ENCODE results near the gene OSER1. TPM values are rescaled to one million over a fixed set of nuclear protein-coding genes. Genes with fewer than 3 reads are reported as not detected.

OSER1 gene
- total and polyA plus RNA-seq, 2 donors: 32.7 to 35.8 TPM

DNA sequence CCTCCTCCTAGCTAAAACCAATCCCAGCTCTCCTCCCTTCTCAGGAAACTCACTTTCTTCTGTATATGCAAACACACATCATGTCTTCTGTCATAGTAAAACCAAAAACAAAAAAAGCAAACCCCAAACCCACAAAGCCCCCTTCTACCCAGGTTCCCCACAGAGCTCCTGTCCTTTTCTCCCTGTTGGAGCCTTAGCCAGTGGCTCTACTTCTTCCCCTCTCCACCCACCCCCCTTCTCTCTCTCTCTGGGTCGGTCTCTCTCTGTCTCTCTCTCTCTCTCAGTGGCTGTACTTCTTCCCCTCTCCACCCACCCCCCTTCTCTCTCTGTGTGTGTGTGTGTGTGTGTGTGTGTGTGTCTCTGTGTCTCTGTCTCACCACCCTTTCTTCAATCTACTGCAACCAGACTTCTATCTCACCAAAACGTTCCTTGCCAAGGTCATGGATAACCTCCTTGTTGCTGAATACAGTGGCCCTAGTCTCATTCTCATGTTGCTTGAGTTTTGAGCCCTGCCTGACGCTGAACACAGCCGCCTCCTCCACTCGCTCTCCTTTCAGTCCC lies 8.7 kb upstream of the OSER1 start:
- Histone ChIP-seq H3K4me3 (ENCODE audit: low read depth, low read length) (no peak overlapping the region), H3K36me3 (ENCODE audit: insufficient read depth) (no peaks in the 10 kb centered on the region), H3K27ac (ENCODE audit: low read depth) (no peak overlapping the region), H3K4me1 (ENCODE audit: insufficient read depth) (no peaks in the 10 kb centered on the region)
- no peak for DNase-seq (ENCODE audit: extremely low spot score)
- WGBS: 54% methylated on average over 5 of the region's 5 CpGs

DNA sequence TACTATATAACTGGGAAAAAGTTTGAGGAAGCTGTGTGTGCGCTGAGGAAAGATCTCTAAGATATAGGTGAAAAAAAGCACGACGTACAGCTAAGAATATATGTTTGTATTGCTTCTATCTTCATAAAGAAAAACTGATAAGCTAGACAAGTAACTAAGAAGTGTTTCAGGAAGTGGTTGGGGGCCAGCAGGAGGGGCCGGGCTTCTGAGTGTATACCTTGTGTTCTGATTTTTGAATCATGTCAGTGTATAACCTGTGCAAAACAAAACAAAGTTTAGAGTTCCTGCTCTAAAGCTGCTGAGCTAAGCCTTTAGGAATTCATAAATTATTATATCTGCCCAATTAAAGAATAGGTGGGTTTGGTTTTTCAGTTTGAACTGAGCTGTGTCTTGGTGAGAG lies 7.9 kb upstream of the OSER1 start:
- 60% methylated on average over 4 of the region's 4 CpGs for whole genome bisulfite sequencing
- Histone ChIP-seq H3K27ac (ENCODE audit: low read depth) (no peak overlapping the region), H3K4me1 (ENCODE audit: insufficient read depth) (no peaks in the 10 kb centered on the region), H3K36me3 (ENCODE audit: insufficient read depth) (no peaks in the 10 kb centered on the region), H3K4me3 (ENCODE audit: low read depth, low read length) (no peak overlapping the region)
- DNase-seq (ENCODE audit: extremely low spot score): no peak

DNA sequence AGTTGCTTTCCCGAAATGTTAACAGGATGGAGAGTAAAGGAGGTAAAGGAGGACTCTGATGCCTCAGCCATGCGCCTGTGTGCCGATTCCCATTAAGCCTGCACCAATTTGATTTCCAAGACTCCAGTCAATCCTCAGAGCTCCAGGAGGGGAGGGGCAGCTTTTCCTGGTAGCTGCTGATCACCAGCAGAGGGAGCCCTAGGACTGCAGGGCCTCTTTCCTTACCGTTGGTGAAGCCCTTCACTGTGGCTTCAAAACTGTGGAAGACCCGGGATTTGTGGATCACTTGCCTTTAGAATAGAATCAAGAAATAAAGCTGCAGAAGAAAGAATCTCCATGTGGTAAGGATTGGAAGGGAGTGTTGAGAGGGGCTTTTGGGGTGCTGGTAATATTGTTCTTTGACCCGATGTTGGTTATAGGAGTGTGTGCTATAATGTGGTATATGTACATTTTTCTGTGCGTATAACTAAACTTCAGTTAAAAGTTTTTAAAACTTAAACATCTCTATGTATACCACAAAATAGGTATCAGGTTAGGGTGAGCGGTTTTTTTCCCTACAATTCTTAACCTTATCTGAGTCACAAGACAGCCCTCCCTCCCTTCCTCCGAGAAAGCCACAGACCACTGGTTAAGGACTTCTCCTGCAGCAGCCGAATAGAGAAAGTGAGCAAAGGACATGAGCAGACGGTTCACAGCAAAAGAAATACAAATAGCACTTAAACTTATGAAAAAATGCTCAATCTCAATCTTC lies 6.9 kb upstream of the OSER1 start:
- Histone ChIP-seq H3K4me1 (ENCODE audit: insufficient read depth) (no peaks in the 10 kb centered on the region), H3K36me3 (ENCODE audit: insufficient read depth) (no peaks in the 10 kb centered on the region), H3K4me3 (ENCODE audit: low read depth, low read length) (no peak overlapping the region), H3K27ac (ENCODE audit: low read depth) (no peak overlapping the region)
- DNase-seq (ENCODE audit: extremely low spot score): no peak
- WGBS: 57% methylated on average over 11 of the region's 11 CpGs

DNA sequence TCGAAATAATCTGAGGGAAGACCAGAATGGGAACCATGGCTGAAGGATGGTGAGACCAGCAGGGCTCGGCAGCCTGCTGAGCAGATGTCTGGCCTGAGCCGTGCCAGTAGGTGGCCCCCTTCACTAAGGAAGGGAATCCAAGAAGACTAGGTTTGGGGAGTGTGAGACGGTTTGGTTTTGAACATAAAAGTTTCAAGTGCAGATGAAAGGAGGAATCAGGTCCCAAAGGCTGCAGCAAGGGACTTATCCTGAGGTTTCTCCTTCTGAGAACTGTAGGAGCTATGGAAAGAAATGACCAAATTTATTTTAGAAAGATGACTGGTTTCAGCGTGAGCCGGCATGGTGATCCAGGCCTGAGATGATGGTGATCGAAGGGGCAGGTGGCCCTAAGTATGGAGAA lies 4.6 kb upstream of the OSER1 start:
- H3K36me3 ChIP-seq (ENCODE audit: insufficient read depth): no peaks in the 10 kb centered on the region
- WGBS: 49% methylated on average over 7 of the region's 7 CpGs
- no peak overlapping the region for H3K4me3 ChIP-seq (ENCODE audit: low read depth, low read length)
- H3K27ac ChIP-seq (ENCODE audit: low read depth): no peak overlapping the region
- peaks cover 3% of the 10 kb centered on the region for H3K4me1 ChIP-seq (ENCODE audit: insufficient read depth)
- DNase-seq (ENCODE audit: extremely low spot score): no peak

DNA sequence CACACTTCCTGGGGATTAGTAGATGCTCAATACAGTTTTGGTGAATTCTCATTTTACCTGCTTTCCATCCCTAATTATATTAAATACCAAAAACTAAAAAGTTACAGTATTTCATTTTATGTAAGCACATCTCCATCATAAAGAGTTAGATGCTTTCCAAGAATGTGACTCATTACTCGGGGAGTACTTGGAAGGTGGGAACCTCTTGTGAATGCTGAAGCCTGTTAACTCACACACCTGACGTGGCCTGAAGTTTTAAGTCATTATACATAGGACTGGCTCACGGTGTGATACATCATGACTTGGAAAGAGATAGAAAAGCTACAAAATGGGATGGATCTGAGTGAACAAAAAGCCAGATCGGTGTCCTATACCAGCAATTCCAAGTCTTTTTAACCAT lies 2.2 kb upstream of the OSER1 start:
- Histone ChIP-seq H3K4me3 (ENCODE audit: low read depth, low read length) (no peak overlapping the region), H3K4me1 (ENCODE audit: insufficient read depth) (peaks cover 3% of the 10 kb centered on the region)

DNA sequence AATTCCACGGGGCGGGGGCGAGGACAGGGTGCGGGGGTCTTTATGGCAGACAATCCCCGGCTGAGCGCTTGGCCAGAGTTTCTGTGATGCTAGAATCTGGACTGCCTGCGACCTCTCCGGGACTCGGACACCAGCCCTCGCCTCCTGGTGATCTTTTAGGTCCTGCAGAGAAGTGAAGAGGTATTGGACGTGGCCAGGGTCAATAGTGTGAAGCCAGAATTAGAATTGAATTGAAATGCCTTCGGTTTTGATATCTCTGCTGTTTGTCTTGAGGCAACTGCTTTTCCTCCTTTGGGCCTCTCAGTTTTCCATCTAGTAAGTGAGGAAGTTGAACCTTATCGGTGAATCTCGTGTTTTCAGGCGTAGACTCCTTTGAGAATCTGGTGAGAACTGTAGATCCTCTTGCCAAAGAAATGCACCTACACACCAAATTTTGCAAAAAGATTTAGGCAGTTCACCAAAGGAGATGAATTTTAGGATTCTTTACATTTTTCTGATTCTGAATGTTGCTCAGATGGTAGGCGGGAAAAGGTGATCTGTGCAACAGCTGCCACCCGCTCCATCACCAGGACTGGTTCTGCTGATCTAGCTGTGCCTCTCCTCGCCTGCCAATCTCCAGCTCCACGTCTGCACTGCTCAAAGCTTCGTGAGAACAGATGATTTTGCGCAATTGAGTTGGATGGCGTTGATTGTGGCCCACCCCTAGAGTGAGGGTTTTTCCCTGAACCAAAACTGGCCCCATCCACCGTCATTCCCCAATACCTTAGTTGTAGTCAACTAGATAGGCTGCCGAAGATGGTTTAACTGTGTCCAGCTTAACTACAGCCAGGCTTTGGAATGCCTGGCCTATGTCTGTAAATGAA lies 837 bp upstream of the OSER1 start:
- peaks cover 3% of the 10 kb centered on the region for H3K4me1 ChIP-seq (ENCODE audit: insufficient read depth)
- H3K36me3 ChIP-seq (ENCODE audit: insufficient read depth): no peaks in the 10 kb centered on the region
- H3K4me3 ChIP-seq (ENCODE audit: low read depth, low read length): peak overlapping the region; percentile 55
- 8% methylated on average over 24 of the region's 24 CpGs for WGBS
- DNase-seq (ENCODE audit: extremely low spot score): no peak
- peak overlapping the region; percentile 90 for H3K27ac ChIP-seq (ENCODE audit: low read depth)

More for the DNA sequence above, 2.2 kb upstream of the OSER1 start:
- DNase-seq (ENCODE audit: extremely low spot score): no peak
- no peak overlapping the region for H3K27ac ChIP-seq (ENCODE audit: low read depth)
- 84% methylated on average over 4 of the region's 4 CpGs for WGBS
- H3K36me3 ChIP-seq (ENCODE audit: insufficient read depth): no peaks in the 10 kb centered on the region

DNA sequence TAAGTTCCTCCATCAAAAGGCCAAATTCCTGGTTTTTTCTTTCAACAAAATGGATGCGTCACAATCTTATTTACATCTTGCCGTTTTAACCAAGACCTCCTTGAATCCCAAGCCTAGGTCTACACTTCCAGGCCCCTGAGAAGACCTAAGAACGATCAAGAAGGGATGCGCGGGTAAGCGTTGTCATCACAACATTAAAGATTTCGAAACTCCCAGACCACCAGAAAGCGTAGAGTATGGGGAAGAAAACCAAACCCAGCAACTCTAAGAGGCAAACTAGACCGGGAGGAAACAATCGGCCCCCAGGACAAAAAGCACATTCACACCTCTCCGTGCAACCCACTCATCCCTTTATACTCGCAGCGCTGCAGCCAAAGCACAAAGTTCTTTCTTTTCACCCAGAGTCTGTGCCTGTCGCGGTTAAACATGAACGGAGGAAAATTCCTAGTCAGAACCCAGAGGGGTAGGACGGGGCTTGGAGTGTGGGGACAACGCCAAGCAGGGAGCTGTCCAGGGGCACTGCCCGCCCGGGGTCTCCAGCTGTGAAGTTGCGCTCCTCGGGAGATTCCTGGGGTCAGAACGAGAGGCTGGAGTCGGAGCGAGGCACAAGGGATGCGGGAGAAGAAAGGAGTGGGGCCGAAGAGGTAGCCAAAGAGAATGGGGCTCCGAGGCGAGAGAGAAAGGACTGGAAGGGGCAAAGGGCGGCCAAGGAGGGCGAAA lies 725 bp downstream of the OSER1 start:
- H3K36me3 ChIP-seq (ENCODE audit: insufficient read depth): no peaks in the 10 kb centered on the region
- under 1% methylated on average over 31 of the region's 31 CpGs for WGBS
- H3K4me3 ChIP-seq (ENCODE audit: low read depth, low read length): peak overlapping the region; percentile 95
- H3K4me1 ChIP-seq (ENCODE audit: insufficient read depth): peaks cover 3% of the 10 kb centered on the region
- H3K27ac ChIP-seq (ENCODE audit: low read depth): peak overlapping the region; percentile 97
- DNase-seq (ENCODE audit: extremely low spot score): no peak

DNA sequence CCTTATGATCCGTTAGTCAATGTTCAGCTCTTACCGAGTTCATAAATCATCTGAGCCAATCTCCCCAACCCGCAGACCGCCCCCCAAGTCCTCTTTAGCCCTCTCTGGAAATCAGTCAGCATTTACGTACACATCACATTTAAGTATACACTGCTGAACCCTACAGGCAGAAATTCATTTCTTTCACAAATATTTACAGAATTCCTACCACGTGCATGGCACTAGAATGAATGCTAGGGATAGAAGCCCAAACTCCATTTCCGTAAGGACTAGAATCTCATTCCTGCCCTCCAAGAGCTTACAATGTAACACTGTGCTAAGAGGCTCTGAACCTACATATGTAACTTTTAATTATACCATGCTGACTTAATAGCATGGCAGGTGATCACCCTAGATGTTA lies 1.8 kb downstream of the OSER1 start:
- Histone ChIP-seq H3K4me3 (ENCODE audit: low read depth, low read length) (no peak overlapping the region), H3K4me1 (ENCODE audit: insufficient read depth) (peaks cover 3% of the 10 kb centered on the region), H3K27ac (ENCODE audit: low read depth) (no peak overlapping the region), H3K36me3 (ENCODE audit: insufficient read depth) (no peaks in the 10 kb centered on the region)
- no peak for DNase-seq (ENCODE audit: extremely low spot score)
- WGBS: 25% methylated on average over 7 of the region's 7 CpGs

DNA sequence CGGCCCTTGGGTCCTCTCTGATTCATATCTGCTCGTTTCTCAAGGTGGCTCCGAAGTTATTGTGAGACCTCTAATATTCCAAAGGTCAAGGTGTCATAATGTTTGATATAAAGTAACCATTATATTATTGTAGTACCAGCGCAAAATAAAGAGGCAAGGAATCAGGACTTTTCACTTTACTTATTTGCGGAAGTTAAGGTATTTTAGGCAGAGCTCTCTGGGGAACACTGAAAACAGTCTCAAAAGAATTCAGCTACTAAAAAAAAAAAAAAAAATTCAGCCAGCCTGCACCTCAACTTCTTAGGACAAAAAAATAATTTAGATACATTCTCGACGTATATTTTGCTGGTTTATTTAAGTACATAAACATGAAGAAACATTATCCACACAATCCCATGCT lies 2.4 kb downstream of the OSER1 start:
- no peak overlapping the region for H3K4me3 ChIP-seq (ENCODE audit: low read depth, low read length)
- H3K4me1 ChIP-seq (ENCODE audit: insufficient read depth): peaks cover 3% of the 10 kb centered on the region
- H3K36me3 ChIP-seq (ENCODE audit: insufficient read depth): no peaks in the 10 kb centered on the region
- no peak for DNase-seq (ENCODE audit: extremely low spot score)
- 59% methylated on average over 7 of the region's 7 CpGs for WGBS
- H3K27ac ChIP-seq (ENCODE audit: low read depth): no peak overlapping the region

DNA sequence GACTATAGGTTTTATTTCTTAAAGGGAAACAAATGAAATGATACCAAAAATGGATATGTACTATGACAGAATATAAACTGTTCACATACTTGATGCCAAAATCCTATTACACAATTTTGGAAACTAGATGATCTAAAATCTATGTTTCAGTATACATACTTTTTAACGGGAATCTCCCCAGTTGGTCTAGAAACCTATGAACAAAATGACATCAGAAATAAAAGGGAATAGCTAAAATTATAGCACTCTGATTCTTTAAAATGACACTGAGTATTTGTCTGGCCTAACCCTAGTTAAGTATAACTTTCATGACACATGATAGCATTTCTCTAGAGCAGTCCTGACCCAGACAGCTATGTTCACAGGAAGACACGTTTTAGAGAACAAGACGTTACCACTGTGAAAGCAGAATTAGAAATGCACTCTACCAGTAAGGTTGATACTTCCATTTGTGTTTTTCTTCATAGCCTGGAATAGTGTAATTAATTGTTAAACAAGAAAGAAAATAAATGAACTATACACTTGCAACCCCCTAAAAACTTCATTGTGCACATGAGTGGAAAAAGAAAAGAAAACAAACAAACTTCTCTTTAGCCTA lies 3.3 kb downstream of the OSER1 start:
- 34% methylated on average over 3 of the region's 3 CpGs for WGBS
- DNase-seq (ENCODE audit: extremely low spot score): no peak
- Histone ChIP-seq H3K4me3 (ENCODE audit: low read depth, low read length) (no peak overlapping the region), H3K4me1 (ENCODE audit: insufficient read depth) (peaks cover 3% of the 10 kb centered on the region), H3K36me3 (ENCODE audit: insufficient read depth) (no peaks in the 10 kb centered on the region), H3K27ac (ENCODE audit: low read depth) (no peak overlapping the region)

DNA sequence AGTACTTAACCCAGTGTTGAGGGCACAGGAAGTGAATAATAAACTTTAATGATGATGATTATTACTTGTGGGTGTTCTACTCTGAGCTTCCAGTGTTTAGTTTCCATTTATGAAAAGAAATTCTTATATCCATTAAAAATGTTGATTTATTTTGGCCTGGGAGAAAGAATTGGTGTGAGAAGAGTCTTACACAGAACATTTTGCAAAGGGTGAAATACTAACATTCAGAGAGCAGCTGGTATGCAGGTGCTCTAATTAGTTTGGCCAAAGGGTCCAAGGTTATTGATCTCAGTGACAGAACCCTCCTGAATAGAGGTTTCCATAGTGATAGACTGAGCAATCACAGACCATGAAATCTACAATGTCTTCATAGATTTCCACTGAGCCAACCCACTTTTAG lies 4.4 kb downstream of the OSER1 start:
- Histone ChIP-seq H3K27ac (ENCODE audit: low read depth) (no peak overlapping the region), H3K4me3 (ENCODE audit: low read depth, low read length) (no peak overlapping the region), H3K4me1 (ENCODE audit: insufficient read depth) (no peaks in the 10 kb centered on the region), H3K36me3 (ENCODE audit: insufficient read depth) (no peaks in the 10 kb centered on the region)
- DNase-seq (ENCODE audit: extremely low spot score): no peak

DNA sequence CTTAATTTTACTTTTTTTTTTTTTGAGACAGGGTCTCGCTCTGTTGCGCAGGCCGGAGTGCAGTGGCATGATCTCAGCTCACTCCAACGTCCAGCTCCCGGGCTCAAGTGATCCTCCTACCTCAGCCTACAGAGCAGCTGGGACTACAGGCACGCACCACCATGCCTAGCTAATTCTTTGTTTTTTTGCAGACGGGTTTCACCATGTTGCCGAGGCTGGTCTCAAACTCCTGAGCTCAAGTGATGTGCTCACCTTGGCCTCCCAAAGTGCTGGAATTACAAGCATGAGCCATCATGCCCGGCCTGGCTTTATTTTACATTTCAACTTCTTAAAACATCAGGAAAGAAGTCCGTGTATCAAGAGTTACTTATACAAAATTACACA lies 5.7 kb downstream of the OSER1 start:
- H3K27ac ChIP-seq (ENCODE audit: low read depth): no peak overlapping the region
- no peaks in the 10 kb centered on the region for H3K36me3 ChIP-seq (ENCODE audit: insufficient read depth)
- no peaks in the 10 kb centered on the region for H3K4me1 ChIP-seq (ENCODE audit: insufficient read depth)
- WGBS: 92% methylated on average over 10 of the region's 10 CpGs
- no peak overlapping the region for H3K4me3 ChIP-seq (ENCODE audit: low read depth, low read length)
- no peak for DNase-seq (ENCODE audit: extremely low spot score)

DNA sequence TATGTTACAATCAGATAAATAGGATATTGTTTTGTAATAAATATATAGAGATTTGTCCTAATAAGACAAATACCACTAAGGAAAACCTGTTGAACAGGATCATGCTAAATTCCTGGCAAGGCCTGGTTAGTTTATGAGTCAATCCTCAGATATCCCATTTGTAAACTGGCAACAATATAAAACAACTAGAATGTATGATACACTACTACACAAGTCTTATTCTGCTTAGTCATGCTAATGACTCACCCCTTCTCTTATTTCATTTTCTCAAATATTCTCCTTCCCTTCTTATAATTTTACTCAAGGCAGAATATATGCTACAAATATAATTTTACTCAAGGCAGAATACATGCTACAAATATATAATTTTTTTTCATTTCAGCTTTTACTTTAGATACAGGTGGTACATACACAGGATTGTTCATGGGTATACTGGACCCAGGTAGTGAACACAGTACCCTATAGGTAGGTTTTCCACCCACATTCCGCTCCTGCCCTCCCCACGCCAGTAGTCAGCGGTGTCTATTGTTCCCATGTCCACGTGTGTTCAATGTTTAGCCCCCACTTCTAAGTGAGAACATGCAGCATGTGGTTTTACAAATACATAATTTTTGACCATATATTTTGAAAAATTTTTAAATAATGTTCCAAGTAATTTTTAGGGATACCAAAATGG lies 6.3 kb downstream of the OSER1 start:
- Histone ChIP-seq H3K36me3 (ENCODE audit: insufficient read depth) (no peaks in the 10 kb centered on the region), H3K27ac (ENCODE audit: low read depth) (no peak overlapping the region), H3K4me1 (ENCODE audit: insufficient read depth) (no peaks in the 10 kb centered on the region), H3K4me3 (ENCODE audit: low read depth, low read length) (no peak overlapping the region)
- WGBS: 87% methylated on average over 4 of the region's 4 CpGs
- no peak for DNase-seq (ENCODE audit: extremely low spot score)
